ENCODE data around the gene CCDC7. TPM values are rescaled to one million over a fixed set of nuclear protein-coding genes. Genes with fewer than 3 reads are reported as not detected.
"Not testable (repeated sequence)": the region's sequence is repeated elsewhere in the genome, so short reads cannot be mapped to it uniquely, and the experiment has no call there.

CCDC7 gene
- total and polyA plus RNA-seq, 2 experiments from 2014 or later: 4.2 to 6.4 TPM

GRCh38 chr10:32795598-32796183 lies 349.8 kb downstream of the CCDC7 start:
- Histone ChIP-seq H3K4me3 (no peak overlapping the region), H3K4me1 (ENCODE audit: low read depth) (no peaks in the 10 kb centered on the region), H3K9me3 (ENCODE audit: low read depth) (no peaks in the 10 kb centered on the region), H3K27me3 (no peaks in the 10 kb centered on the region), H3K27ac (no peak overlapping the region), H3K36me3 (no peaks in the 10 kb centered on the region)
- peak; percentile 44 to 54 for DNase-seq (ENCODE audit: low read depth in 1 of 2, low spot score in 1 of 2)
- peak; percentile 72 for TF ChIP-seq CTCF (IDR thresholded peaks at IDR 0.05; ENCODE audit: low read depth, low read length)

- not testable (repeated sequence) for H3K4me1 ChIP-seq (ENCODE audit: low read depth); DNase-seq (ENCODE audit: low read depth in 1 of 2, low spot score in 1 of 2); H3K27ac ChIP-seq; H3K9me3 ChIP-seq (ENCODE audit: low read depth); H3K27me3 ChIP-seq; H3K4me3 ChIP-seq; H3K36me3 ChIP-seq
Observed at GRCh38 chr10:32797393-32797792, 351.5 kb downstream of the CCDC7 start.

GRCh38 chr10:32846974-32847373 lies 401.0 kb downstream of the CCDC7 start:
- DNase-seq (ENCODE audit: low read depth in 1 of 2, low spot score in 1 of 2): no peak
- Histone ChIP-seq H3K36me3 (no peaks in the 10 kb centered on the region), H3K9me3 (ENCODE audit: low read depth) (no peaks in the 10 kb centered on the region), H3K27me3 (no peaks in the 10 kb centered on the region), H3K27ac (no peak overlapping the region), H3K4me1 (ENCODE audit: low read depth) (no peaks in the 10 kb centered on the region), H3K4me3 (no peak overlapping the region)
- no peak for TF ChIP-seq CTCF (IDR thresholded peaks at IDR 0.05; ENCODE audit: low read depth, low read length)

- Histone ChIP-seq H3K27me3 (no peaks in the 10 kb centered on the region), H3K4me3 (no peak overlapping the region), H3K9me3 (ENCODE audit: low read depth) (no peaks in the 10 kb centered on the region), H3K4me1 (ENCODE audit: low read depth) (no peaks in the 10 kb centered on the region), H3K27ac (no peak overlapping the region), H3K36me3 (no peaks in the 10 kb centered on the region)
- DNase-seq (ENCODE audit: low read depth in 1 of 2, low spot score in 1 of 2): peak in 1 of 2 donors; percentile 4
- TF ChIP-seq CTCF (IDR thresholded peaks at IDR 0.05; ENCODE audit: low read depth, low read length): no peak
Observed at GRCh38 chr10:32851301-32851700, 405.4 kb downstream of the CCDC7 start.

GRCh38 chr10:32854435-32854834 lies 408.5 kb downstream of the CCDC7 start:
- H3K9me3 ChIP-seq (ENCODE audit: low read depth): no peaks in the 10 kb centered on the region
- H3K36me3 ChIP-seq: no peaks in the 10 kb centered on the region
- H3K27me3 ChIP-seq: no peaks in the 10 kb centered on the region
- no peak for DNase-seq (ENCODE audit: low read depth in 1 of 2, low spot score in 1 of 2)
- H3K4me1 ChIP-seq (ENCODE audit: low read depth): no peaks in the 10 kb centered on the region
- no peak overlapping the region for H3K27ac ChIP-seq
- TF ChIP-seq CTCF (IDR thresholded peaks at IDR 0.05; ENCODE audit: low read depth, low read length): no peak
- H3K4me3 ChIP-seq: no peak overlapping the region

- H3K4me3 ChIP-seq: no peak overlapping the region
- DNase-seq (ENCODE audit: low read depth in 1 of 2, low spot score in 1 of 2): no peak
- H3K27me3 ChIP-seq: no peaks in the 10 kb centered on the region
- H3K9me3 ChIP-seq (ENCODE audit: low read depth): no peaks in the 10 kb centered on the region
- TF ChIP-seq CTCF (IDR thresholded peaks at IDR 0.05; ENCODE audit: low read depth, low read length): no peak
- H3K36me3 ChIP-seq: no peaks in the 10 kb centered on the region
- H3K27ac ChIP-seq: no peak overlapping the region
- H3K4me1 ChIP-seq (ENCODE audit: low read depth): no peaks in the 10 kb centered on the region
Observed at GRCh38 chr10:32865170-32865569, 419.2 kb downstream of the CCDC7 start.

Measured in cardiac muscle cell (in vitro differentiated cells and primary cell).